BLaER1 treated with 17β-estradiol and CSF1 and Interleukin-3, amounts not matched to agents 10 nM and 100 nM (cell line): ENCODE measurements around the gene SRM.
"Not testable (repeated sequence)": the region's sequence is repeated elsewhere in the genome, so short reads cannot be mapped to it uniquely, and the experiment has no call there.

ENCODE experiments used
- H3K27ac ChIP-seq, 11 experiments: shearing (Covaris generic); formaldehyde crosslinking; 2 replicates each; pipeline ENCODE4 v1.8.1; 2022
- H3K27me3 ChIP-seq, 11 experiments: shearing (Covaris generic); formaldehyde crosslinking; 2 replicates each; pipeline ENCODE4 v1.8.1; 2022
- H3K36me3 ChIP-seq, 11 experiments: shearing (Covaris generic); formaldehyde crosslinking; 2 replicates each; pipeline ENCODE4 v1.8.1; 2022
- H3K4me1 ChIP-seq, 10 experiments: shearing (Covaris generic); formaldehyde crosslinking; 2 replicates each; pipeline ENCODE4 v1.8.1; 2022
- H3K4me2 ChIP-seq, 11 experiments: shearing (Covaris generic); formaldehyde crosslinking; 2 replicates each; pipeline ENCODE4 v1.8.1; 2022
- H3K4me3 ChIP-seq, 10 experiments: shearing (Covaris generic); formaldehyde crosslinking; 2 replicates each; pipeline ENCODE4 v1.8.1; 2022
- H3K9ac ChIP-seq, 11 experiments: shearing (Covaris generic); formaldehyde crosslinking; 2 replicates each; pipeline ENCODE4 v1.8.1; 2022
- H3K9me3 ChIP-seq, 11 experiments: shearing (Covaris generic); formaldehyde crosslinking; replicated peaks in 1 of 11; 2 replicates each; pipeline ENCODE4 v1.8.1; 2022
- H4K20me1 ChIP-seq, 11 experiments: shearing (Covaris generic); formaldehyde crosslinking; 2 replicates each; pipeline ENCODE4 v1.8.1; 2022
- Cebpa-rat ChIP-seq, 11 experiments: shearing (Covaris generic); IDR thresholded peaks; 2 replicates each; pipeline ENCODE4 v1.8.1; 2022

The SRM gene

GRCh38 chr1:11044849-11045427 is 14.9 kb downstream of the SRM start:
- Histone ChIP-seq H3K4me2 (no peak overlapping the region), H4K20me1 (peaks cover 0 to 7% (median 0%) of the 10 kb centered on the region in 11 experiments; a peak in 1 of 22 replicates), H3K4me3 (no peak overlapping the region), H3K9ac (no peak overlapping the region), H3K36me3 (no peaks in the 10 kb centered on the region), H3K27ac (no peak overlapping the region), H3K4me1 (no peaks in the 10 kb centered on the region), H3K27me3 (no peaks in the 10 kb centered on the region), H3K9me3 (no peaks in the 10 kb centered on the region)
- TF ChIP-seq Cebpa-rat (IDR thresholded peaks at IDR 0.05) = no peak

DNA sequence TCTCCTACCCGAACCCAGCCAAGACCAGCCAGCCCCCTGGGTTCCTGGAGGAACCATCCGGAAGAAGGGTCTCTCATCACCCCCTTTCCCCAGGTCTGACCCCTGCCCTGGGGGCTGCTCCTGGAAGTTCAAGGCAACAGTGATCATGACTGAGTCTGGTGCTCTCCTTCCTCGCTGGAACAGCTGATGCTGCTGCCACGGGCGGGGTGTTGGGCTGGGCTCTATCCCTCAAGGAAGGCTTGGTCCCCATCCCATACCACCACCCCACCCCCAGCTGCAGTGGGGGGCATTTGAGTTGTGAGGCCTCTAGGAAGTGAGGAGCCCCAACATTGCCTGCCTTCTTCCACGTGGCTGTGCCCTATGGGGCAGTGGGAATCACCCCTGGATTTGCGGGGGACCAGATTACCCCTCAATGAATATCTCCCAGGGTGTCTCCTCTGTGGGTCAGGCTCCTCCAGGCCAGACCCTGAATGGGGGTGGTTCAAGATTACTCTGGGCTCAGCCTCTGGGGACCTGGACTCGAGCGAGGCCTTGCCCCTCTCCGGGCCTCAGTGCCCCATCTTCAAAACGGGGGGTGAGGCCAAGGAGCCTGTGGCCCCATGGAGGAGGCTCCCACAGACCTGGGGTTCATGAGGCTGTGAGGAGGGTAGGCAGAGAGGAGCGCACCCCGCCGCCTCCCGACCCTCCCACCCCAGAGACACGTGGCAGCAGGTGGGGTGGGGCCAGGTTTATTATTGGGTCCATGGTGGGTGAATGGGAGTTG is 15.6 kb downstream of the SRM start:
- Histone ChIP-seq H3K9ac (0 out of 22 replicates have a peak overlapping the region, but pooled peaks of 1 of the 11 experiments have one; percentile 5), H3K4me1 (no peaks in the 10 kb centered on the region), H3K27ac (no peak overlapping the region), H4K20me1 (peaks cover 0 to 7% (median 0%) of the 10 kb centered on the region in 11 experiments; a peak in 1 of 22 replicates), H3K4me2 (no peak overlapping the region), H3K27me3 (no peaks in the 10 kb centered on the region), H3K9me3 (no peaks in the 10 kb centered on the region), H3K4me3 (no peak overlapping the region), H3K36me3 (no peaks in the 10 kb centered on the region)
- TF ChIP-seq Cebpa-rat (IDR thresholded peaks at IDR 0.05) = no peak

GRCh38 chr1:11042995-11043874 is 16.6 kb downstream of the SRM start:
- Histone ChIP-seq H4K20me1 (peaks cover 0 to 7% (median 0%) of the 10 kb centered on the region in 11 experiments; a peak in 1 of 22 replicates), H3K4me2 (no peak overlapping the region), H3K36me3 (no peaks in the 10 kb centered on the region)

GRCh38 chr1:11042065-11042464 is 17.8 kb downstream of the SRM start:
- H4K20me1 ChIP-seq = peaks cover 0 to 7% (median 0%) of the 10 kb centered on the region in 11 experiments; a peak in 1 of 22 replicates
- no peak overlapping the region for H3K4me3 ChIP-seq
- no peak overlapping the region for H3K4me2 ChIP-seq
- H3K9ac ChIP-seq = no peak overlapping the region
- H3K36me3 ChIP-seq = no peaks in the 10 kb centered on the region
- H3K9me3 ChIP-seq = no peaks in the 10 kb centered on the region
- H3K4me1 ChIP-seq = peaks cover 0 to 4% (median 0%) of the 10 kb centered on the region in 10 experiments; a peak in 3 of 20 replicates
- H3K27me3 ChIP-seq = no peaks in the 10 kb centered on the region
- H3K27ac ChIP-seq = no peak overlapping the region
- TF ChIP-seq Cebpa-rat (IDR thresholded peaks at IDR 0.05) = no peak

More at GRCh38 chr1:11042995-11043874, 16.6 kb downstream of the SRM start:
- Histone ChIP-seq H3K9me3 (no peaks in the 10 kb centered on the region), H3K9ac (no peak overlapping the region), H3K4me3 (no peak overlapping the region), H3K27me3 (no peaks in the 10 kb centered on the region), H3K27ac (no peak overlapping the region), H3K4me1 (no peaks in the 10 kb centered on the region)
- TF ChIP-seq Cebpa-rat (IDR thresholded peaks at IDR 0.05) = no peak

DNA sequence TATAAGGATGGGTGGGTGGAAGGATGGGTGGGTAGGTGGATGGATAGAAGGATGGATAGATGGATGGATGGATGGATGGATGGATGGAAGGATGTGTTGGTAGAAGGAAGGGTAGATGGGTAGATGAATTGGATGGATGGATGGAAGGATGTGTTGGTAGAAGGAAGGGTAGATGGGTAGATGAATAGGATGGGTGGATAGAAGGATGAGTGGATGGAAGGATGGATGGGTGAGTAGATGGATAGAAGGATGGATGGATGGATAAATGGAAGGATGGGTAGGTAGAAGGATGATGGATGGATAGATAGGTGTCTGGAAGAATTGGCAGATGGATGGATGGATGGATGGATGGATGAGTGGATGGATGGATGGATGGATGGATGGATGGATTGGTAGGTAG is 18.8 kb downstream of the SRM start:
- H3K9me3 ChIP-seq = no peaks in the 10 kb centered on the region

GRCh38 chr1:11040105-11040429 is 19.8 kb downstream of the SRM start:
- not testable (repeated sequence) for H3K9ac ChIP-seq, H4K20me1 ChIP-seq, H3K4me3 ChIP-seq, H3K36me3 ChIP-seq, H3K4me1 ChIP-seq, H3K9me3 ChIP-seq, H3K27me3 ChIP-seq, H3K27ac ChIP-seq, H3K4me2 ChIP-seq

More for the DNA sequence above, 18.8 kb downstream of the SRM start:
- 0 out of 22 replicates have a peak, but pooled peaks cover 0 to under 1% (median 0%) of the 10 kb centered on the region in 11 experiments for H4K20me1 ChIP-seq
- TF ChIP-seq Cebpa-rat (IDR thresholded peaks at IDR 0.05) = no peak
- H3K4me1 ChIP-seq = peaks cover 0 to 4% (median 0%) of the 10 kb centered on the region in 10 experiments; a peak in 3 of 20 replicates
- H3K4me3 ChIP-seq = no peak overlapping the region
- no peak overlapping the region for H3K27ac ChIP-seq
- no peak overlapping the region for H3K9ac ChIP-seq
- H3K36me3 ChIP-seq = no peaks in the 10 kb centered on the region
- H3K27me3 ChIP-seq = no peaks in the 10 kb centered on the region
- H3K4me2 ChIP-seq = no peak overlapping the region

- H3K27ac ChIP-seq = no peak overlapping the region
- peaks cover 0 to 4% (median 0%) of the 10 kb centered on the region in 10 experiments; a peak in 3 of 20 replicates for H3K4me1 ChIP-seq
- H3K27me3 ChIP-seq = no peaks in the 10 kb centered on the region
- H4K20me1 ChIP-seq = no peaks in the 10 kb centered on the region
- no peak overlapping the region for H3K4me3 ChIP-seq
- TF ChIP-seq Cebpa-rat (IDR thresholded peaks at IDR 0.05) = no peak
- no peaks in the 10 kb centered on the region for H3K9me3 ChIP-seq
- H3K4me2 ChIP-seq = no peak overlapping the region
- H3K9ac ChIP-seq = no peak overlapping the region
- H3K36me3 ChIP-seq = no peaks in the 10 kb centered on the region
Measured at GRCh38 chr1:11039351-11040104, 20.3 kb downstream of the SRM start.

GRCh38 chr1:11037740-11038182 is 22.1 kb downstream of the SRM start:
- H4K20me1 ChIP-seq = no peaks in the 10 kb centered on the region
- no peak overlapping the region for H3K4me3 ChIP-seq
- H3K36me3 ChIP-seq = no peaks in the 10 kb centered on the region
- H3K27me3 ChIP-seq = no peaks in the 10 kb centered on the region
- peaks cover 0 to 4% (median 0%) of the 10 kb centered on the region in 10 experiments; a peak in 3 of 20 replicates for H3K4me1 ChIP-seq
- TF ChIP-seq Cebpa-rat (IDR thresholded peaks at IDR 0.05) = no peak
- no peaks in the 10 kb centered on the region for H3K9me3 ChIP-seq
- H3K9ac ChIP-seq = no peak overlapping the region
- no peak overlapping the region for H3K27ac ChIP-seq
- H3K4me2 ChIP-seq = peak overlapping the region in 1 of 11 experiments; percentile 8; a peak in 1 of 22 replicates

DNA sequence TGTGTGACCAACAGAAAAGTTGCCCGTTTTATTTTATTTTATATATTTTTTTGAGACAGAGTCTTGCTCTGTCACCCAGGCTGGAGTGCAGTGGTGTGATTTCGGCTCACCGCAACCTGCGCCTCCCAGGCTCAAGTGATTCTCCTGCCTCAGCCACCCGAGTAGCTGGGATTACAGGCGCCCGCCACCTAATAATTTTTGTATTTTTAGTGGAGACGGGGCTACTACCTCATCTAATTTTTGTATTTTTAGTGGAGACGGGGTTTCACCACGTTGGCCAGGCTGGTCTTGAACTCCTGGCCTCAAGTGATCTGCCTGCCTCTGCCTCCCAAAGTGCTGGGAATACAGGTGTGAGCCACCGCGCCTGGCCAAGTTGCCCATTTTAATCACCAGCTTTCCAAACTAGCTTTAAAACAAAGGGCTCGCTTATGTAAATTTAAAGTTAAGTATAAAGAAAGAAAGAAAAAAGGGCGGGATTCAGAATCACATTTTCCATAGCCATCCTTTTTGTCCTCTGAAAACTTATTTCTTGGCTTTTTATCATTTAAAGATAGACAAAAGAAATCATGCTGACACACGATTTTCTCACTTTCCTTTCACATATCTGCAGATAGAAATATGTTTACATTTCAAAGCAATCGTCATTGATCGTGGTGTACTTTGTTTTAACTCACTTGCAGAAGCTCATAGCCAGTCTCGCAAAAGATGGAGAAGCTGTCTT is 22.6 kb downstream of the SRM start:
- H3K4me2 ChIP-seq, H3K9ac ChIP-seq, H4K20me1 ChIP-seq, H3K4me1 ChIP-seq, H3K27me3 ChIP-seq, H3K36me3 ChIP-seq, H3K9me3 ChIP-seq, H3K4me3 ChIP-seq, H3K27ac ChIP-seq: not testable (repeated sequence)
